ENCODE data around the gene STARD9. TPM values are rescaled to one million over a fixed set of nuclear protein-coding genes. Genes with fewer than 3 reads are reported as not detected.

STARD9 gene
- total RNA-seq, 2 experiments from 2014 or later = 3.4 to 3.8 TPM

DNA sequence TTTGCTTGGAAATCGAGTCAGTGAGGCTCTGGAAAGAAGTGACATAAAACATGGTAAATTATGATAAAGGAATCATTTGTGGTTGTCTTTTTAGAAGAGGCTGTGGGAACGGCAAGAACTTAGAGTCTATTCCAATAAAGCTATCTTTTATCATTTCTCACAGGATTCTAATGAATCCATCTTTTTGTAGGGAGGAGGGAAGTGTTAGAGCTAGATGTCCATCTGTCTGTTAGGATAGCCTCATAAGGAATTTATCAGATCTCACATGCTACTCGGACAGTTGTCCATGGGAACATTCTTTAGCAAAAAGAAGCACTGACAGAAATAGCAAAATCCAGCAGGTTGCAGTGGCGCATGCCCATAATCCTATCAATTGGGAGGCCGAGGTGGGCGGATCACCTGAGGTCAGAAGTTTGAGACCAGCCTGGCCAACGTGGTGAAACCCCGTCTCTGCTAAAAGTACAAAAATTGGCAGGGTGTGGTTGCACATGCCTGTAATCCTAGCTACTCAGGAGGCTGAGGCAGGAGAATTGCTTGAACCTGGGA is 37.0 kb downstream of the STARD9 start:
- H3K9me3 Mint-ChIP-seq = no peaks in the 10 kb centered on the region
- H3K4me3 Mint-ChIP-seq = no peak overlapping the region
- peaks cover 14% of the 10 kb centered on the region for H3K4me1 Mint-ChIP-seq (ENCODE audit: low read depth)
- ChIA-PET POLR2A (interaction anchor here (0.6 kb wide), 1 partner anchor 44 kb away, joined by 3 read pairs; no protein-coding TSS in a partner anchor), CTCF (no interaction called here)
- DNase-seq = no peak
- H3K36me3 Mint-ChIP-seq = no peaks in the 10 kb centered on the region
- H3K27me3 Mint-ChIP-seq = no peaks in the 10 kb centered on the region
- H3K27ac Mint-ChIP-seq = no peak overlapping the region
- intact Hi-C loops (cut with micrococcal nuclease) = no loop called here

GRCh38 chr15:42616107-42616506 is 40.7 kb downstream of the STARD9 start:
- ChIA-PET POLR2A (interaction anchor here (0.6 kb wide), 1 partner anchor 111 kb away, joined by 6 read pairs; no protein-coding TSS in a partner anchor), CTCF (interaction anchor here (0.6 kb wide), 1 partner anchor 415 kb away, joined by 3 read pairs; no protein-coding TSS in a partner anchor)
- Mint-ChIP-seq H3K27me3 (no peaks in the 10 kb centered on the region), H3K4me3 (no peak overlapping the region), H3K9me3 (no peaks in the 10 kb centered on the region), H3K4me1 (ENCODE audit: low read depth) (peaks cover 2% of the 10 kb centered on the region), H3K27ac (no peak overlapping the region), H3K36me3 (no peaks in the 10 kb centered on the region)
- no peak for DNase-seq
- intact Hi-C loops (cut with micrococcal nuclease) = no loop called here

DNA sequence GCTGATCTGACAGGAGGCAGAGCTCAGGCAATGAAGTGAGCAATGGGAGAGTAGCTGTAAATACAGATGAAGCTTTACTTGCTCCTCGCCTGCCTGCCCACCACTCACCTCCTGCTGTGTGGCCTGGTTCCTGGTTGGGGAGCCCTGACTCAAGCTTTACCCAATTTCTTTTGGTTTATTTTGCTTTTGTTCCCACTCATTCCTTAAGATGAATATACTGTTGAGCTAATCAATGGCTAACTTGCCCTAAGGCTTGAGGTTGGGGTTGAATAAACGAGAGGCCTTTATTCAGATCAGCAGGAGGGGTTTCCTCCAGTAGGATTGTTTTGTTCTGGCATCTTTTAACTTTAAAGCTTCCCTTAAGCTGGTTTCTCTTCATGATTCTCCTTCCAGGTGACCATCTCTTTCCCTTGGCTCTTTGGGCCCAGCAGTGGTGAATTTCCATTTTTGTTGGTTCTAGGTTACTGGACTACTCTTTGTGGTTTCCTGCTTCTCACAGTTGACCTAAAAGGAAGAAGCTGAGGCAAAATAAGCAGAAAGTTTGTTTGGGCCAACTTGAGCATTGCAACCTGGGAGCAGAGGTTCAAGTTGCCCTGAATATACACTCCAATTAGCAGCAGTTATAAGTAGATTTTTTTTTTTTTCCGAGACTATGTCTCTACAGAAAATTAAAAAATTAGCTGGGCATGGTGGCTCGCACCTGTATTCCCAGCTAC is 44.4 kb downstream of the STARD9 start:
- no peaks in the 10 kb centered on the region for H3K36me3 Mint-ChIP-seq
- H3K4me1 Mint-ChIP-seq (ENCODE audit: low read depth) = peaks cover 2% of the 10 kb centered on the region
- no peaks in the 10 kb centered on the region for H3K9me3 Mint-ChIP-seq
- H3K27me3 Mint-ChIP-seq = no peaks in the 10 kb centered on the region
- DNase-seq = no peak
- intact Hi-C loops (cut with micrococcal nuclease) = no loop called here
- H3K27ac Mint-ChIP-seq = no peak overlapping the region
- no peak overlapping the region for H3K4me3 Mint-ChIP-seq
- ChIA-PET POLR2A (no interaction called here), CTCF (interaction anchor here (0.9 kb wide), 1 partner anchor 11 kb away, joined by 3 read pairs; no protein-coding TSS in a partner anchor)

DNA sequence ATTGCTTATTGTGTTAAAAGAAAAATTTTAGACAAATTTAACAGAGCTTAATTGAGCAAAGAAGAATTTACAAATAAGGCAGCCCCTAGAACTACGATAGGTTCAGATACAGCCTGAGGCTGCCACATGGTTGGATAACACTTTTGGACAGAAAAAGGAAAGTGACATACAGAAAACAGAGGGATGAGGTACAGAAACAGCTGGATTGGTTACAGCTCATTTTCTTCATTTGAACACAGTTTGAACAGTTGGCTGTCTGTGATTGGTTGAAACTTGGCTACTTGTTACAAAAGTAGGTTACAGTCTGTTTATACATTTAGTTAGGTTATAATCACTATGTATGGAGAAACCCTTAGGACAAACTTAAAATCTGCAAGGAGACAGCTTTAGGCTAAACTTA is 46.0 kb downstream of the STARD9 start:
- no peaks in the 10 kb centered on the region for H3K36me3 Mint-ChIP-seq
- DNase-seq = no peak
- intact Hi-C loops (cut with micrococcal nuclease) = no loop called here
- H3K27ac Mint-ChIP-seq = no peak overlapping the region
- no peaks in the 10 kb centered on the region for H3K27me3 Mint-ChIP-seq
- POLR2A ChIA-PET = no interaction called here
- no peak overlapping the region for H3K4me3 Mint-ChIP-seq
- CTCF ChIA-PET = no interaction called here
- H3K4me1 Mint-ChIP-seq (ENCODE audit: low read depth) = peaks cover 2% of the 10 kb centered on the region
- no peaks in the 10 kb centered on the region for H3K9me3 Mint-ChIP-seq

- no peak for DNase-seq
- intact Hi-C loops (cut with micrococcal nuclease) = no loop called here
- H3K27ac Mint-ChIP-seq = no peak overlapping the region
- peaks cover 2% of the 10 kb centered on the region for H3K4me1 Mint-ChIP-seq (ENCODE audit: low read depth)
- POLR2A ChIA-PET = no interaction called here
- H3K4me3 Mint-ChIP-seq = no peak overlapping the region
- H3K9me3 Mint-ChIP-seq = no peaks in the 10 kb centered on the region
- CTCF ChIA-PET = no interaction called here
- H3K27me3 Mint-ChIP-seq = no peaks in the 10 kb centered on the region
- H3K36me3 Mint-ChIP-seq = no peaks in the 10 kb centered on the region
Measured at GRCh38 chr15:42621996-42622925, 46.9 kb downstream of the STARD9 start.

DNA sequence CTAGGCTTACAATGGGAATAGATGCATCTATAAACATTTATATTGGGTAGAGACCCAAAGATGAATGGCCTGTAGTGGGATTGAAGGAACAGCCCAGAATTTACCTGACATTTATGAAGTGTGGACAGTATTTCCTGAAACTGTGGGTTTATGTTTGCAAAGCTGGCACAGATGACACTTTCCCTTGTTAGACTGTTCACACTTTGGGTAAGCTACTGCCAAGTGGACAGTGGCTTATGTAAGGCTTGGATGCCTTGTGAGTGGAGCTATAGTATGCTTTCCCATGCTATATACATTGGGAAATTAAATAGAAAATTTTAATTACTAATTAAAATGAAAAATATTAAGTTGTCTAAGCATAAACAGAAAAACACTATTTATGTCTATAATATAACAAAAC is 48.5 kb downstream of the STARD9 start:
- Mint-ChIP-seq H3K4me3 (no peak overlapping the region), H3K27me3 (no peaks in the 10 kb centered on the region), H3K27ac (no peak overlapping the region), H3K36me3 (no peaks in the 10 kb centered on the region), H3K9me3 (no peaks in the 10 kb centered on the region), H3K4me1 (ENCODE audit: low read depth) (peaks cover 2% of the 10 kb centered on the region)
- CTCF ChIA-PET = interaction anchor here (0.7 kb wide), 1 partner anchor 42 kb away, joined by 3 read pairs; no protein-coding TSS in a partner anchor
- intact Hi-C loops (cut with micrococcal nuclease) = no loop called here
- POLR2A ChIA-PET = no interaction called here
- DNase-seq = no peak

DNA sequence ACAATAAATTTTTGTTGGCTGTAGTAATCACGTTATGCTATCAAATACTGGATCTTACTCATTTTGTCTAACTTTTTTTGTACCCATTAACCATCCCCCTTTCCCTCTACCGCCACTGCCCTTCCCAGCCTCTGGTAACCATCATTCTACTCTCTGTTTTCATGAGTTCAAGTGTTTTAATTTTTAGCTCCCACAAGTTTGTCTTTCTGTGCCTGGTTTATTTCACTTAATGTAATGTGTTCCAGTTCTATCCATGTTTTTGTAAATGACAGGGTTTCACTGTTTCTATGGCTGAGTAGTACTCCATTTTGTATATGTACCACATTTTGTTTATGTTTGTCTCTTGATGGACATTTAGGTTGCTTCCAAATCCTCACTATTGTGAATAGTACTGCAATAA is 52.1 kb downstream of the STARD9 start:
- no peaks in the 10 kb centered on the region for H3K27me3 Mint-ChIP-seq
- H3K36me3 Mint-ChIP-seq = no peaks in the 10 kb centered on the region
- no peak for DNase-seq
- H3K9me3 Mint-ChIP-seq = no peaks in the 10 kb centered on the region
- ChIA-PET CTCF (no interaction called here), POLR2A (no interaction called here)
- no peak overlapping the region for H3K4me3 Mint-ChIP-seq
- intact Hi-C loops (cut with micrococcal nuclease) = no loop called here
- no peaks in the 10 kb centered on the region for H3K4me1 Mint-ChIP-seq (ENCODE audit: low read depth)
- no peak overlapping the region for H3K27ac Mint-ChIP-seq

GRCh38 chr15:42628761-42629160 is 53.4 kb downstream of the STARD9 start:
- H3K9me3 Mint-ChIP-seq = no peaks in the 10 kb centered on the region
- H3K27ac Mint-ChIP-seq = no peak overlapping the region
- H3K27me3 Mint-ChIP-seq = no peaks in the 10 kb centered on the region
- H3K4me3 Mint-ChIP-seq = no peak overlapping the region
- POLR2A ChIA-PET = no interaction called here
- no peaks in the 10 kb centered on the region for H3K4me1 Mint-ChIP-seq (ENCODE audit: low read depth)
- CTCF ChIA-PET = interaction anchor here (1.0 kb wide), 1 partner anchor 10 kb away, joined by 3 read pairs; no protein-coding TSS in a partner anchor
- no peaks in the 10 kb centered on the region for H3K36me3 Mint-ChIP-seq
- intact Hi-C loops (cut with micrococcal nuclease) = no loop called here
- no peak for DNase-seq

GRCh38 chr15:42632105-42632675 is 56.8 kb downstream of the STARD9 start:
- Mint-ChIP-seq H3K27ac (no peak overlapping the region), H3K27me3 (no peaks in the 10 kb centered on the region), H3K9me3 (no peaks in the 10 kb centered on the region), H3K36me3 (no peaks in the 10 kb centered on the region), H3K4me1 (ENCODE audit: low read depth) (no peaks in the 10 kb centered on the region), H3K4me3 (no peak overlapping the region)
- intact Hi-C loops (cut with micrococcal nuclease) = no loop called here
- POLR2A ChIA-PET = no interaction called here
- DNase-seq = no peak
- CTCF ChIA-PET = no interaction called here

DNA sequence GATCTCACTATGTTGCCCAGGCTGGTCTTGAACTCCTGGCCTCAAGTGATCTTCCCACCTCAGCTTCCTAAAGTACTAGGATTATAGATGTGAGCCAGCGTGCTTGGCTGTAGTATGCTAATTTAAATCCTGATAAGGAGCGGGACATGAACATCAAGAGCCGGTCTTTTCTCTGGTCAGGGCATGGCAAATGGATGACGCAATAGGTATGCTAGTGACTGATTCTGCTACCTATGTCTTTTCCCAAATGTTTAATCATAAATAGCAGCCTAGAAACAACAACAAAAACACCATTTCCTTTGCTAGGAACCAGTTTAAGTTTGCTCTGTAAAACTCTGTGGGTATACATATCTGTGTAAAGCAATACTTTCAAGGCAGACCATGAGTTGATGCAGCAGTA is 64.7 kb downstream of the STARD9 start:
- Mint-ChIP-seq H3K27me3 (no peaks in the 10 kb centered on the region), H3K27ac (no peak overlapping the region), H3K36me3 (no peaks in the 10 kb centered on the region), H3K4me1 (ENCODE audit: low read depth) (no peaks in the 10 kb centered on the region), H3K9me3 (no peaks in the 10 kb centered on the region), H3K4me3 (no peak overlapping the region)
- CTCF ChIA-PET = no interaction called here
- POLR2A ChIA-PET = no interaction called here
- no peak for DNase-seq
- intact Hi-C loops (cut with micrococcal nuclease) = no loop called here

DNA sequence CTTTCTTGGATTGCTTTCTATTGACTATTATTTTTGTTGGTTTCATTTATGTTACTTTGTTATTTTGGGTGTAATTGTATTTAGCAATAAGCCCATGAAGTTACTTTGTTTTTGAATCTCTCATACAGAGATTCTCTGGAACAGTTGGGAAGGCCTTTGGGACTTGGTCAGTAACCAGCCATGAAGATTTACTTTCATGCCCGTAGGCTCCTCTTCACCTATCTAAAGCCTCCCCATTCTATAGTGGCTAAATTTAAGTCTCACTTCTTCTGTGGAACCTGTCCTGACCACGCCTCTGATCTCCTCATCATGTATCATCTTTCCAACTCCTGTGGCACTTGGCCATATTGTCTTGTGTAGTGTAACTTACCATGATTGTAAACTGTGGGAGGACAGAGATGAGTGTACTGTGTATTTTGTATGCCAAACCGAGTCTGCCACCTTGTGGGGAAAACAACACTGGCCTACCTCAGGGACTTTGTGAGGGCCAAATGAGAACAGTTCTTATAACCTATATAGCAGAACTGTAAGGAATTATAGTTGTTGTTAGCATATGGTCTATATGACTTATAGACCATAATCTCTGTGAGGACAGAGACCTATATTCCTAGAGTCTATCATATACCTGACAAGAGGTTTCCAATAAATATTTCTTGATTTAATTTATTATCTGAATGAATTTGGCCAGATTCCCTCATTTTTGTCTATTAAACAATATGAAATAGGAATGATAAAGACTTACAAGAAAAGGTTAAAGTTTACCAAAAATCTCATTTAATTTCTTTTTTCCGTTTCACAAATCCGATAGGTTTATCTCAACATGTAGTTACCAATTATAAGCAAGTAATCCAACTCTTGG is 75.0 kb downstream of the STARD9 start:
- Mint-ChIP-seq H3K36me3 (no peaks in the 10 kb centered on the region), H3K27me3 (no peaks in the 10 kb centered on the region), H3K9me3 (no peaks in the 10 kb centered on the region), H3K4me3 (no peak overlapping the region), H3K27ac (no peak overlapping the region), H3K4me1 (ENCODE audit: low read depth) (peaks cover 4% of the 10 kb centered on the region)
- ChIA-PET POLR2A (interaction anchor here (0.6 kb wide), 1 partner anchor 26 kb away, joined by 3 read pairs; no protein-coding TSS in a partner anchor), CTCF (interaction anchor here (1.3 kb wide), 1 partner anchor 75 kb away, joined by 3 read pairs; the partner anchor contains the start of gene STARD9)
- intact Hi-C loops (cut with micrococcal nuclease) = loop anchor here (1.0 kb wide), 1 partner anchor 102 kb away; the partner anchor contains the start of genes HAUS2 and LRRC57
- DNase-seq = peak; percentile 76
